K562 (cell line): ENCODE measurements around the gene FRG1. TPM values are rescaled to one million over a fixed set of nuclear protein-coding genes. Genes with fewer than 3 reads are reported as not detected.

Experiments used
- ATAC-seq: fragments of 200-7000 bp; cut with Tn5 transposase; 3 replicates; pipeline ENCODE4 v1.9.1; 2020; ENCODE audit warnings: moderate library complexity
- BruUV-seq: library from RNA; stranded (reverse); fragments of 400-500 nt; replicated peaks from 2 replicates; lab custom pipeline; 2021; lab: Mats Ljungman, UMichigan
- CTCF ChIA-PET: fragments of 300-600 bp; formaldehyde crosslinking; extraction: SDS; loops from one replicate; lab custom pipeline; 2021; ENCODE audit warnings: low intra/inter-chr PET ratio; lab: Yijun Ruan, JAX
- POLR2A ChIA-PET: fragments of 300-600, 350-650 bp; sonication (Branson Sonifier 250); formaldehyde crosslinking; extraction: SDS; loops from one replicate; lab custom pipeline; 2021; ENCODE audit warnings: antibody characterized with exemption, inconsistent platforms; lab: Yijun Ruan, JAX
- DNase-seq, 4 experiments: peaks; one replicate each; pipeline versions ENCODE4 v3.0.0 to v3.0.0-alpha.2; 2011 to 2018; ENCODE audit warnings: low spot score in 3 of 4, mixed read lengths in 3 of 4; ENCODE audit errors: extremely low read depth in 1 of 4
- FAIRE-seq: peaks from 2 replicates; lab custom pipeline; 2011; peaks lifted over from hg19 to GRCh38; lab: Jason Lieb, UNC
- H2AFZ ChIP-seq: 2 replicates; pipeline ENCODE4 v1.6.0; 2011; ENCODE audit warnings: low read depth, low read length, control low read depth, inconsistent platforms
- H3K27ac ChIP-seq: fragments of 200-600 bp; 3 replicates; pipeline ENCODE4 v1.8.0; 2011; ENCODE audit warnings: low read depth, mild to moderate bottlenecking, control low read depth, inconsistent platforms, low read length, moderate library complexity, mixed read lengths; ENCODE audit errors: extremely low read depth
- H3K27me3 ChIP-seq, 2 experiments: fragments of 300-600 bp in 1 of 2; 2 replicates in 1 of 2; 3 replicates in 1 of 2; pipeline versions ENCODE4 v1.6.0 to v1.8.0; 2011; ENCODE audit warnings: inconsistent platforms in 2 of 2, low read length in 2 of 2, mild to moderate bottlenecking in 1 of 2, mixed read lengths in 1 of 2, moderate library complexity in 1 of 2; ENCODE audit not compliant: control insufficient read depth in 2 of 2, insufficient read depth in 2 of 2
- H3K36me3 ChIP-seq: fragments of 300-600 bp; 3 replicates; pipeline ENCODE4 v1.8.0; 2011; ENCODE audit warnings: mild to moderate bottlenecking, low read length, inconsistent platforms; ENCODE audit not compliant: control insufficient read depth, insufficient read depth
- H3K4me1 ChIP-seq, 2 experiments: fragments of 200-600 bp in 1 of 2; replicated peaks in 1 of 2; 2 replicates in 1 of 2; 3 replicates in 1 of 2; pipeline versions ENCODE4 v1.5.1 to v1.8.0; 2011; ENCODE audit warnings: inconsistent platforms in 2 of 2, low read length in 2 of 2, mild to moderate bottlenecking in 1 of 2, mixed read lengths in 1 of 2, moderate library complexity in 1 of 2; ENCODE audit not compliant: control insufficient read depth in 2 of 2, insufficient read depth in 2 of 2
- H3K4me2 ChIP-seq: 2 replicates; pipeline ENCODE4 v1.6.1; 2011; ENCODE audit warnings: low read length, control low read depth, inconsistent platforms, mixed read lengths; ENCODE audit not compliant: insufficient read depth
- H3K4me3 ChIP-seq: fragments of 200-600 bp; sonication (generic), shearing (Covaris generic); 2 replicates; pipeline ENCODE4 v1.5.1; 2016; ENCODE audit warnings: control low read depth, inconsistent platforms
- H3K79me2 ChIP-seq: fragments of 200-600 bp; 3 replicates; pipeline ENCODE4 v1.8.0; 2011; ENCODE audit warnings: low read length, inconsistent platforms; ENCODE audit not compliant: control insufficient read depth, insufficient read depth
- H3K9ac ChIP-seq, 2 experiments: 2 replicates each; pipeline versions ENCODE4 v1.6.0 to v1.6.1; 2011; ENCODE audit warnings: low read depth in 2 of 2, low read length in 2 of 2, control low read depth in 1 of 2, inconsistent platforms in 1 of 2, mild to moderate bottlenecking in 1 of 2, mixed read lengths in 1 of 2; ENCODE audit not compliant: insufficient read depth in 1 of 2
- H3K9me1 ChIP-seq: one replicate; pipeline ENCODE4 v1.6.0; 2011; ENCODE audit warnings: inconsistent platforms, mild to moderate bottlenecking, low read length, moderate library complexity; ENCODE audit not compliant: control insufficient read depth, insufficient read depth
- H3K9me3 ChIP-seq: replicated peaks from 2 replicates; pipeline ENCODE4 v1.5.1; 2011; ENCODE audit warnings: low read depth, low read length, inconsistent platforms; ENCODE audit not compliant: control insufficient read depth, insufficient read depth
- H4K20me1 ChIP-seq: replicated peaks from 2 replicates; pipeline ENCODE4 v1.6.1; 2011; ENCODE audit warnings: low read length, inconsistent platforms, mixed read lengths; ENCODE audit not compliant: control insufficient read depth, insufficient read depth
- CTCF ChIP-seq, 3 experiments: IDR thresholded peaks in 2 of 3; conservative IDR thresholded peaks in 1 of 3; 2 replicates each; pipeline ENCODE4 v1.5.1; 2011 to 2012; ENCODE audit warnings: low read length in 3 of 3, mild to moderate bottlenecking in 3 of 3, control low read depth in 2 of 3, improper control_type of control experiment in 1 of 3, inconsistent platforms in 1 of 3, low read depth in 1 of 3, mixed read lengths in 1 of 3, moderate library complexity in 1 of 3; ENCODE audit not compliant: insufficient read depth in 2 of 3
- ETV1 ChIP-seq: fragments of 450-650 bp; conservative IDR thresholded peaks from 2 replicates; pipeline ENCODE4 v1.6.1; 2016; ENCODE audit warnings: missing genetic modification characterization, control low read depth, low read depth, missing compliant biosample characterization
- RAD21 ChIP-seq, 2 experiments: fragments of 250-450 bp in 1 of 2; fragments of 450-650 bp in 1 of 2; sonication (Bioruptor Pico) in 1 of 2; formaldehyde crosslinking in 1 of 2; IDR thresholded peaks in 1 of 2; conservative IDR thresholded peaks in 1 of 2; 2 replicates each; pipeline versions ENCODE4 v1.4.0 to v1.8.0; 2020 to 2022; ENCODE audit warnings: mild to moderate bottlenecking in 2 of 2, moderate library complexity in 1 of 2
- SMC3 ChIP-seq: conservative IDR thresholded peaks from 2 replicates; pipeline ENCODE4 v1.6.1; 2011; ENCODE audit warnings: low read depth, low read length, improper control_type of control experiment; ENCODE audit not compliant: insufficient read depth
- SREBF2 ChIP-seq: sonication (generic); formaldehyde crosslinking; IDR thresholded peaks from 2 replicates; pipeline ENCODE4 v1.4.0; 2020; ENCODE audit warnings: mild to moderate bottlenecking, missing genetic modification reagents
- THAP7 ChIP-seq: fragments of 250-450 bp; sonication (Bioruptor Pico); IDR thresholded peaks from 2 replicates; pipeline ENCODE4 v1.5.0; 2021
- WGBS: fragments of 100-300 bp; shearing (Covaris generic); methylation state at CpG from one replicate; pipeline ENCODE4 v1.1.6; 2016; ENCODE audit warnings: low coverage, mixed read lengths; ENCODE audit not compliant: insufficient coverage; ENCODE audit errors: missing lambda C conversion rate; 5-methylcytosine and 5-hydroxymethylcytosine counted together
- in situ Hi-C: fragments of 300-500 bp; cut with MboI; formaldehyde crosslinking; loops from 4 replicates; pipeline ENCODE4 v1.15.0; 2018; ENCODE audit warnings: inconsistent platforms, mixed read lengths
- intact Hi-C: fragments of 100-400 bp; cut with micrococcal nuclease; formaldehyde crosslinking; loops from 2 replicates; pipeline ENCODE4 v1.14.2; 2022
- polyA plus RNA-seq, 8 experiments: library from polyadenylated mRNA; depleted of rRNA in 4 of 8; stranded (reverse) in 5 of 8; unstranded in 3 of 8; fragments of >200 nt; fragmentation: Nextera tagmentation in 2 of 8; fragmentation: Illumina TruSeq in 1 of 8; extraction: Ambion mirVana in 2 of 8; extraction: Trizol in 1 of 8; gene quantifications; 2 replicates each; pipeline versions ENCODE4 v1.2.1 to v1.2.3, GENCODE V29; 2011 to 2014; ENCODE audit warnings: inconsistent platforms in 1 of 8, missing spikeins in 1 of 8
- total RNA-seq, 7 experiments: library from RNA; depleted of rRNA in 6 of 7; stranded (reverse); fragments of >200 nt in 6 of 7; fragmentation: Illumina TruSeq in 2 of 7; extraction: Trizol in 2 of 7; gene quantifications; 2 replicates each; pipeline versions ENCODE4 v1.2.1 to v1.2.3, GENCODE V29; 2011 to 2021; ENCODE audit warnings: low replicate concordance in 1 of 7

Gene FRG1
- total and polyA plus RNA-seq, 9 of the 15 experiments (the other 6 are each of a cell fraction or from before 2014, with no cell fraction given), result 36.4 to 203 (median 112) TPM

GRCh38 chr4:189912170-189912569 is 28.5 kb upstream of the FRG1 start:
- TF ChIP-seq THAP7 (CRISPR knock-in tag) (no peak), RAD21 (CRISPR knock-in tag; conservative IDR thresholded peaks at IDR 0.05 in 1 of 2, IDR thresholded peaks at IDR 0.05 in 1 of 2) (peak in 1 of 2 experiments; percentile 22; a peak in 1 of 4 replicates), CTCF (IDR thresholded peaks at IDR 0.05 in 2 of 3, conservative IDR thresholded peaks at IDR 0.05 in 1 of 3; ENCODE audit: insufficient read depth in 2 of 3, low read depth in 1 of 3, low read length in 3 of 3) (peak; percentile 44 to 47 (median 47); a peak in 5 of 6 replicates), SMC3 (0 out of 2 replicates have a peak, but pooled peaks have one; percentile 6), ETV1 (tag) (peak; percentile 38; the same call in 1 of the 2 replicates), SREBF2 (CRISPR knock-in tag) (no peak)
- under 1% methylated on average over 6 of the region's 6 CpGs for WGBS
- ChIA-PET POLR2A (no interaction called here), CTCF (no interaction called here)
- no peak overlapping the region for H3K4me2 ChIP-seq
- no peak overlapping the region for H3K9ac ChIP-seq
- H3K36me3 ChIP-seq, result no peaks in the 10 kb centered on the region
- no peaks in the 10 kb centered on the region for H3K27me3 ChIP-seq
- peaks cover 0 to 2% of the 10 kb centered on the region in 2 experiments; a peak in 1 of 5 replicates for H3K4me1 ChIP-seq
- no TSS peak for BruUV-seq
- H3K9me3 ChIP-seq, result no peaks in the 10 kb centered on the region; the same call in 1 of the 2 replicates
- intact Hi-C loops, result loop anchor here (2.0 kb wide), 1 partner anchor 29 kb away; the partner anchor contains the start of gene FRG1
- H3K27ac ChIP-seq, result no peak overlapping the region
- DNase-seq (peak in 1 of 4 experiments; percentile 13), ATAC-seq (no peak), FAIRE-seq (no peak)
- H3K79me2 ChIP-seq, result no peaks in the 10 kb centered on the region
- H3K9me1 ChIP-seq, result no peaks in the 10 kb centered on the region
- no peak overlapping the region for H3K4me3 ChIP-seq
- in situ Hi-C loops, result no loop called here
- no peak overlapping the region for H2AFZ ChIP-seq
- no peaks in the 10 kb centered on the region for H4K20me1 ChIP-seq
